GM21526 (cell line): ENCODE data around the gene C17orf114.

Experiments
- ATAC-seq: cut with Tn5 transposase; IDR thresholded peaks from one replicate; pipeline ENCODE4 v1.9.1; 2021; ENCODE audit warnings: moderate library complexity; ENCODE audit not compliant: unreplicated experiment, low FRiP score

C17orf114 gene

DNA sequence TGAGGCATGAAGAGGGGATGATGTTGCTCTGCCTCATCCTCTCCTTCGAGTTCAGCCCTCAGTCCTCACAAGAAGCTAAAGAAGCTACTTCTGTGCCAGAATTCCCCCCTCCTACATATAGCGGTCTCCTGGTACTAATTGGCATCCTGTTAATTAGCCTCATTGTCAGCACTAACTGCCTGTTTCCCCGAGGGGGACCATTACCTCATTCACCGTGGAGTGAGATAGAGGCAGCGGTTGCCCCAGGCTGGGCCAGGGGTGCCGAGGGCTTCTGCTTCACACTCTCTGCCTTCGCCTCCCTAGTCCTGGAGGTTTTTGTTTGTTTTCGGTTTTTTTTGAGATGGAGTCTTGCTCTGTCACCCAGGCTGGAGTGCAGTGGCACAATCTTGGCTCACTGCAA, 25.3 kb upstream of the C17orf114 start:
- no peak for ATAC-seq

- no peak for ATAC-seq
Observed at GRCh38 chr17:4823373-4824089, 21.4 kb upstream of the C17orf114 start.

DNA sequence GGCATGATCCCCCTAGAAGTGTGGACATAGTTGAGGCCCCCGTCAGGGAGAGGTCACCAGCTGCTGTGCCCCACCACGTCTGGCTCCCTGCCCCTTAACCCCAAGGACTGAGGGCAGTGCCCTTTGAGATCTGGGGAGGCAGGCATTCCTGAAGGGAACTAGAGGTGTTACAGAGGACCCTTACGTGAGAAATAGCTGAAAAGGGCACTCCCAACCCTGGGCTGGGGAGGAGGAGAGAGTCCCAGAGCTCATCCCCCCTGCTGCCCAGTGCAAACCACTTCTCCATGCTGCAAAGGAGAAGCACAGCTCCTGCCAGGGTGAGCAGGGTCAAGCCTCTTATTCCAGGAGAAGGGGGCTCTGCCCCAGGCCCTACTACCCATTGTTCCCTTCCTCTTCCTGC, 20.7 kb upstream of the C17orf114 start:
- no peak for ATAC-seq

GRCh38 chr17:4818276-4818675, 16.1 kb upstream of the C17orf114 start:
- no peak for ATAC-seq

- ATAC-seq, result no peak
Observed at GRCh38 chr17:4816826-4817225, 14.7 kb upstream of the C17orf114 start.

- ATAC-seq, result no peak
Observed at GRCh38 chr17:4815043-4815675, 13.0 kb upstream of the C17orf114 start.

GRCh38 chr17:4812690-4813089, 10.6 kb upstream of the C17orf114 start:
- ATAC-seq, result no peak

GRCh38 chr17:4811471-4811870, 9.3 kb upstream of the C17orf114 start:
- no peak for ATAC-seq

- no peak for ATAC-seq
Observed at GRCh38 chr17:4810696-4811290, 8.7 kb upstream of the C17orf114 start.

GRCh38 chr17:4808378-4808767, 6.2 kb upstream of the C17orf114 start:
- ATAC-seq, result no peak

GRCh38 chr17:4807605-4808377, 5.7 kb upstream of the C17orf114 start:
- ATAC-seq, result no peak

- no peak for ATAC-seq
Observed at GRCh38 chr17:4806777-4807604, 4.9 kb upstream of the C17orf114 start, which contains the start of gene PLD2. PLD2 (plus strand) TSS chr17:4807152; CDS start chr17:4807773, 621 bp downstream.

- ATAC-seq, result no peak
Observed at GRCh38 chr17:4806456-4806776, 4.3 kb upstream of the C17orf114 start.

DNA sequence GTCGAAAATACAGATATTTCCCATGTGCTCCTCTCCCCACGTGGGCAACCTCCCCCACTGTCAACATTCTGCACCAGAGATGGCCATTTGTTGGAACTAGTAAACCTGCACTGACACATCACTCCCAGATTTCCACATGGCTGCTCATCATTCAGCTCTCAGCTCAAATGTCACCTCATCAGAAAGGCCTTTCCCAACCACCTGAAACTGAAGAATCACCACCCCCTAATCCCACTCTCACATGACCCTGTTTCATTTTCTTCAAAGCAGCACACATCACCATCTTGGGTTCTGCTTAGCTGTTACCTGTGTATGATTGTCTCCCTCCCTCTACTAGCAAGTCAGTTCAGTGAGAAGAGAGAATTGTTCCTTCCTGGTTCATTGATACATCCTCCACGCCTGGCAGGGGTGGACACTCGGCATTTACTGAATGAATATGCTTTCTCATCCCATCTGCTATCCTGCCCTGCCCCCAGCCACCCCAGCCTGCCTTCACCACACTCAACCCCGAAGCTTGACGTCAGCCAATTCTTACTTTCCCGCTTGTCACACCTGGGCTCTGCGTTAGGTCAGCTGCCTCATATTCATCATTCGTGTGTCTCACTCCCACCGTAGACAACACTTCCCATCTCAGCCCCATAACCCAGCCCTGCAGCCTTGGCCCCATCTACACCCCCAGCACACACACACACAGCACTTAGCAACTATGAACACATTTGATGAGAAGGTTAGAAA, 1.5 kb downstream of the C17orf114 start:
- ATAC-seq, result no peak

- ATAC-seq, result no peak
Observed at GRCh38 chr17:4796552-4796920, 5.6 kb downstream of the C17orf114 start.

DNA sequence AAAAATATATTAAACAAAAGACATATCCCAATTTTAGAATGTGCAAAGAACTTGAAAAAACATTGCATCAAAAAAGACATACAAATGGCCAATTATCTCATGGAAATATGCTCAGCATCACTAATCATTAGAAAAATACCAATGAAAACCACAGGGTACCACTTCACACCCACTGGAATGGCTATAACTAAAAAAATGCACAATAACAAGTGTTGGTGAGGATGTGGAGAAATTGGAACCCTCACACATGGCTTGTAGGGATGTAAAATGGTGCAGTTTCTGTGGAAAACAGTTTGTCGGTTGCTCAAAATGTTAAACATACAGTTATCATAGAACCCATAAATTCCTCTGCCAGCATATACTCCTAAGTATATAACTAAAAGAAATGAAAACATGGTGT, 7.0 kb downstream of the C17orf114 start:
- no peak for ATAC-seq

DNA sequence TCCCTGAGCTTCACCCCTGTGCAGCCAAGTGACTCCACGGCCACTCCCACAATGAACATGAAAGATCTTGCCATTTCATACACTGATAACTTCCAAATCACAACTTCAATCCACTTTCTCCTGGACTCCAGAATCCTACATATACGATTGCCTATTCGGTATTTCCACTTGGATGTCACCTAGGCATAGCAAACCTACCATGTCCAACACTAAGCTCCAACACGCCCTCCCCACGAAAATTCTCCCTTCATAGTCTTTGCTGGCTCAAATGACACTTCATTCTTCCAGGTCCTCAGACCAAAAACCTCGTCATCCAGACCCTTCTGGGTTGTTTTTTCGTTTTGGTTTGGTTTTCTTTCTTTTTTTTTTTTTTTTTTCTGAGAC, 11.4 kb downstream of the C17orf114 start:
- no peak for ATAC-seq

- ATAC-seq, result peak; percentile 68
Observed at GRCh38 chr17:4789951-4790704, 12.0 kb downstream of the C17orf114 start.

DNA sequence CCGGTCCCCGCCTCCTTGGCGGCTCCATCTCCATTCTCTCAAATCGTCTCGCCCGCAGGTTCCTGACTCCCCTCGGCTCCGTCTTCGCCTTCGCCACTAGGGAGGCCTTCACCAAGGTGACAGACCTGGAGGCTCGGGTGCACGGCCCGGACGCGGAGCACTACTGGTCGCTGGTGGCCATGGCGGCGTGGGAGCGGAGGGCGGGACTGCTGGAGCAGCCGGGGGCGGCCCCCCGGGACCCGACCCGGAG, 12.5 kb downstream of the C17orf114 start:
- no peak for ATAC-seq
